HG03060 (cell line): ENCODE data around the gene FAM217A.
"Not testable (repeated sequence)": the region's sequence is repeated elsewhere in the genome, so short reads cannot be mapped to it uniquely, and the experiment has no call there.

Experiments used
- ATAC-seq: cut with Tn5 transposase; IDR thresholded peaks from one replicate; pipeline ENCODE4 v1.9.1; 2021; ENCODE audit warnings: low read depth, moderate number of reproducible peaks; ENCODE audit not compliant: unreplicated experiment

The FAM217A gene, protein sequence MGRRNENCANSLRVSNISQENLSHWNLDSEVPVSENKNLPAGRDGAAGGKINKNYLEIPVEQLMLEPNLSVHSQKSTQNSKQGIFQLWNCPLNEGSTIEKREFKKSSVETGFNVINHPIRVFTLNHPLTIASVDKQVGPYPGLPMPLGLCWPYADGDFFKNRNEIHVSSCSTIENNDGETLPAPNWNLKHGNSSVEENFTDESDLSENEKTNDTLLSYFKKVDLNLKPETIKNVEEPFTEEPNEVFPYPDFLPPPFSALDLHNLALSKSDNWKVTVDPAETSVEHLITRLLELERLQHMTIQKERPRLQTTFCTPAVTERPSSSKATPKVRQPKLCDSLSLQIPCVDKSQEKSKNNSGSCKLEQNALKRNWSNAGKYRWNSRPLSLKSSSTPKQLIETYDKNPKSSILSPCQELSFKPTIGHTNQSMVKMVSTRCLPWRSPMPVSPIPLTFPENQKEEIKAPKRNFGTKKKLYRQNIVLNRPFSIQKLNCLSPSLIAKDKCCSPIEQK

DNA sequence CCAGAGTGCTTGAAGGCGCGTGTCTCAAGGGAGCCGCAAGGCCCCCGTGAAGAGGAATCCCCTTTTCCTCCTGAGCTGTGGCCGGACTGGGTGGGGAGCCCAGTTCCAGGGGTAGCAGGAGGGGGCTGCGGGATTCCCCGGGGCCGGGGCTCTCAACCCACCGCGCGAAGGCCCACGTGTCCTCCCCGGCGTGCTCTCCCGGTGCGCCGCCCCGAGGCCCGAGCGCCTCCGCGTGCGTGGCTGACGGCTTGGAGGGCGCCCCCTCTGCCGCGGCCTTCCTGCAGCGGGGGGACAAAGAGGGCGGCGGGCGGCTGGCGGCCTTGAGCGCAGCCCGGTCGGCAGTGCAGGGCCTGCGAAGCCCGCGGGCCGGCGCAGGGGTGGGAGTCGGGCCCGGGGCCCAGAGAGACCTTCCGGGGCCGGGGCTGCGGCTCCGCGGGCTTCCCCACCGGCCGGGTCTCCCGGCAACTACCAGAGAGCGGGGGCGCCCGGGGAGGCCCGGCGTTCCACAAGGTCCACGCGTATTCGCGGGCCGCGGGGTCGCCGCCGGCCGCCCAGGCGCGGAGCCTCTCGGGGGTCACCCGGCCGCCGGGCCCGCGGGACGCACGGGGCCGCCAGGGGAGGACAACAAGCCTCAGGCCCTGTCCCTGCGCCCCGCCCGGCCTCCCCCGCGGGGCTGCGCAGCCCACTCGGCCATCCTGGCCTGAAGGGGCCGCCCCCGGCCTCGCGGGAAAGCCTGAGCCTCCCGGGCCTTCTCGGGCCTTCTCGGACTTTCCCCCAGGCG lies at the start of gene FAM217A:
FAM217A (minus strand) TSS at position 447 of the 781 bp plus-strand sequence. CDS start 1,723 bp downstream, outside the sequence.
- ATAC-seq: no peak

DNA sequence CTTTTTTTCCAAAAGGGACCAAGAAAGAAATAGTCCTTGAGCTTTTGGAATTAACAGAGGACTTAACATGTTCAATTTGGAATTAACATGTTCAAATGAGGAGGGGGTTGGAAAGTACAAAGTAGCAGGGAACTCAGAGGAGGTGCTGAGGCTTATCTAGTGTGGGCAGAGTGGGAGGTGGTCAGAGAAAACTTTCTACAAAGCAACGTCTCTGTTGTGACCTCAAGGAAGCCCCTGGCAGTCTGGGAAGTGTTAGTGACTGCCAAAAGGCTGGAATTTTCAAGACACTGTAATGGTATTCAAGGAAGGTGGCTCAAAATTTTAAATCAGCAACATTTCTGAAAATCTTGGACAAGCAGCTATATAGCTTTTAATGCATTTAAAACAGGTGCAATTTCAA lies 49.1 kb upstream of the FAM217A start:
- no peak for ATAC-seq

DNA sequence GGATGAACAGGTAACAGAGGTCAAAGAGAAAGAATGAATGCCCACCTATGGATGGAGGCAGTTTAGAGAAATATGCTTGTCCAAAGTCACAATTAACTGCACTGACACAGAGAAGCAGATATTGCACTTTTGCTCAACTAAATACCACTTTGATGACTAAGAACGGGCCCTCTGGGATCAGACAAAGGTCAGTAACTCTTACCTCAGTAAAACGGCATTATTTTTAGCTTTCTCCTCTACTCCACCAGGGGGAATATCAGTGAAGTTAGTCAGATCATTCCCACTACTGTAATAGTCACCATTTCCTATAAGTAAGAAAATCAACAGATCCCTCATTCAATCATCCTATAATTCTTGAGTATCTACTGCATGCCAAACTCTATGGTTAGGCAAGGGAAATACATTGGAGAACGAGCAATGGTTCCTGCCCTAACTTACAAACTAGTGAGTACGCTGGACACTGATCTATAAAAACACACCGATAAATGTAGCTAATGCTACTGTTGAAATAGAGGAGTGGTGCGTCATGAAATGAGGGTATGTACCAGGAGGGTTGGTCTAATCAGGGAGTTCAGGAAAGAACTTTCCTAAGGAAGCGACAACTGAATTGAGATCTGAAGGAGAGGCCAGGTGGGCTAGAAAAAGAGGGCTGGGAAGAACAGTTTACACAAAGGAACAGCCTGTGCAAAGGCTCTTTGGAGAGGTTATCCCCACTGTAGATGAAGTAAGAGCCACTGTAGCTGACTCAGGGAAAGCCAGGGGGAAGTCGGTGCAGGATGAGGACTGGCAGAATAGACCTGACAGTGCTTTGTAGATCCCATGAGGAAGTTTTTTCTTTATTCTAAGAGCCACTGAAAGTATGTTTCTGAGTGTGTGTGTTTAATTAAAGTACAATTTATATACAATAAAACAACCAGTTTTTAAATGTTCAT lies 47.3 kb upstream of the FAM217A start:
- no peak for ATAC-seq

DNA sequence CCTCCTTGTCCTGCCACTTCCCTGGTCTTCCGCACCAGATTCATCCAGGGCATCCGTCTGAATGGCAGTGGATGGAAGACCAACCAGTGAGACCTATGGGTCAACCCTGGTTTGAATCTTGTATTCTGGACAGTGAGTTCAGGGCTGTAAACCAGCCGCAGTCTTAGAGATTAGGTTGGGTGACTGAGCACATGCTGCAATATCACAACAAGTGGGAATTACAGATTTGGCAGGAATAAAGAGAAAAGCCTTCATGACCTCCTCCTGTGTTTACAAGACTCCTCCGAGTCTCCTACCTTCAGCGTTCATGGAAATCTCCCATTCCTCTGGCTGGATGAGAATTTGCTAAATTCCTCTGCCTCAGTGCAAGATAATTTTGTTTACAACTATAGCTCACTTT lies 46.6 kb upstream of the FAM217A start:
- ATAC-seq: no peak

DNA sequence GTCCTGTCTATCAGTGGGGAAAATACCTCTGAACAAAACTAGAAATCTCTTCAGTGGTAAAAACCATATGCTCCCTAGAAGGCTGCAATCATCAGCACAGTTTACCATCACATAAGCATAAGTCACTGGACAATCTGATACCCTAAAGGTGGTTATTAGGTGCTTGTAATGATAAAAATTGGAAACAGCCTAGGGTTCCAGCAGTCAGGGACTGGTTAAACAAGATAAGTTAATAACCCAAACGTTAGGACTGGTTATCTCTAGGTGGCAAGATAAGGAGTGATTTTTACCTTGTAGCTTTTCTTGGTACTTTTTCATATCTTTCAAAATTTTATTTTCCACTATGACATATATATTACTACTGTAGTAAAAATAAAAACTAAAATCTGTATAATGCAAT lies 45.4 kb upstream of the FAM217A start:
- no peak for ATAC-seq

DNA sequence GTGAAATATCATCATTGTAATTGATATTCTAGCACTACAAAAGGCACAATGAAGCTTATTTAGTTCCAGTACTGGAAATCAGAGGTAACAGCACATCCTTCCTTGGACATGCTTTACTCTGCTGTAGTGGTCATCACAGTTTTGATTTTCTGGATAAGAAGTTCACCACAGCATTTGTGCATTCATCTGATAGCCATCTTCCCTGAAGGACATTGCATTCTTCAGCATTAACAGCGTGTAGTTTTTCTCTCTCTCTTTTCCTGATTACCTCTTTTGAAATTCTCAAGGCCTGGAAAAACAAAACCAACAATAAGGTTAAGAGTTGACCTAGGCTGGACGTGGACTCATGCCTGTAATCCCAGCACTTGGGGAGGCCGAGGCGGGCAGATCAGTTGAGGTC lies 36.8 kb upstream of the FAM217A start:
- ATAC-seq: no peak

DNA sequence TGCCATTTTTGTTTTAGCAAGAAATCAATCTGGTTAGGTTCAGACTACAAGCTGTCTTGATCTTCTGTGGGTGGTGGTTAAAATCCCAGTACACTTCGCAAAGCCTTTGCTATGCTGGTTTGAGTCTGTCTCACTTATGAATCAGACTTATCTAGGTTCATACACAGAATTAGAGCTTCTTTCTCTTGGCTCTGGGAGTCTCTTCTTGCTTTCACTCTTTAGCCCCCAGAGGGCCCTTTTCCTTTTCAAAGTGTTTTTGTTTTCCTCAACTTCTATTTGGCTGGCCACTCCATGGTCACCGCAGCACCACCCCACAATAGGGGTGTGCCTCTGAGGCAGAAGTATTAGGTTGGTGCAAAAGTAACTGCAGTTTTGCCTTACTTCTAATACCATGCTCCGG lies 35.2 kb upstream of the FAM217A start:
- no peak for ATAC-seq

DNA sequence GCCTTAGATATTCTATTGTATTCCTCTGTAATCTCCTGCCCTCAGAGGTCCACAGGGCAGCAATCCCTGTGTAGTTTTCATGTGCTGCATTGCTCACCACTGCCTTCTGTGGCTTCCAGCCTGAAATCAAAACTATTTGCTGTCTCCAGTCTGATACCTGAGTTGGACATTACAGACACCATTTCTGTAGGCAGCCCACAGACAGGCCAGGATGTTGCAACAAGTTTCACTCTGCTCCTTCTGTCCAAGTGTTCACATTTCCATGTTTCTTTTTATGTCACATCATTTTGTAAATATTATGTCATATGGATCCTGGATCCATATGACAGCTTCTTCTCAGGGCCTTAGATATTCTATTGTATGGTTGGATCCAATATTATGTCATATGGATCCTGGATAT lies 34.7 kb upstream of the FAM217A start:
- no peak for ATAC-seq

DNA sequence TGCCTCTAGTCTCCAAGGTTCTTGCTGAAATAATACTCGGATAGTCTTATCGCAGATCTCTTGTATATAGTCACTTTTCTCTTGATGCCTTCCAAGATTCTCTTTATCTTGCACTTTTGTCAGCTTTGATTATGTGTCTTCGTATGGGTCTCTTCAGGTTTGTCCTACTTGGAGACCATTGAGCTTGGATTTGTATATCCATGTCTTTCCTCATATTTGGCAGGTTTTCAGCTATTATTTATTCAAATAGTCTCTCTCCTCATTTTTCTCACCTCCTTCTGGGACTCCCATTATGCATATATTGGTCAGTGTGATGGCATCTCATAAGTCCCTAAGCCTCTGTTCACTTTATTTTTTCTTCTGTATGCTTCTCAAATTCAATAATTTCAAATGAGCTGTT lies 33.4 kb upstream of the FAM217A start:
- ATAC-seq: no peak

DNA sequence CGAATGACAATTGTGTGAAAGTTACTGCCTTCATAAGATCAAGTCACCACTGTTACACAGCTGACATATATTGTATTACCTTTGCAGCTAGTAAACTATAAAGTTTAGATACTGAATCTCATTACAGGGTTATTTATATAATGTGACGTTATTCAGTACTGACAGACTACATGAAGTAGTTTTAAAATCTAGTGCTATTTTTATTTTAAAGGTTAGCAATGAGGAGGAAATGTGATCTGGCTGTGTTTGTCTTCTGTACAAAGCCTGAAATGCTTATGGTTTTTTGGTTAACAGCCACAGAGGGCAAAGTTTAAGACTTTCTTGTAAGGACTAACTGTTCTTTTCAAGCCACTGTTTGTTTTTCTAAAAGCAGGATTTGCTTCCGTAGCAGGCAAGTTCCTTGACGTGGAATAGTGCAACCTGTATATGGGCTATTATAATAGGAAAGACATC lies 30.5 kb upstream of the FAM217A start:
- not testable (repeated sequence) for ATAC-seq

DNA sequence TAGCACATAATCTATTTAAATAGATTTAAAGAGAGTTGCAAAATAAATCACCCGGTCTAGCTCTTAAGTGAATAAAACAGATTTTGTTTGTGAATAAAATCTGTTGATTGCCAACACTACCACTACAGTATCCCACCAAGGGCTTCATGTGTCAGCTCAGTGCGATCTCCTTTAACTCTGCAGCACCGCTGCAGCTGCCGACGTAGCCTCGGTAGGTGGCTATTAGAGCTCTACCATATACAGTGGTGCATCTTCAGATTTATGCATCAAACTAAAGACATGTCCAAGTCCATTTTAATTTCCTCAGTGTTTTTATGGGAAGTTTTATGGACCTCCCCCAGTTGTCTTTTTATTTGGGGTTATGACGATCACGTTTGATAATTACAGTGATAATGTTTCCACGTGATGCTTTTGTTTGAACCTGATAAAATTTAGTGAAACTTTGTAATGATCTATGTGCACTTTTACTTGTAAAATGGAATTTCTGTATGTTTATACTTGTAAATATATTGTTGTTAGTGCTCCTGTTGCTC lies 29.7 kb upstream of the FAM217A start:
- ATAC-seq: no peak

DNA sequence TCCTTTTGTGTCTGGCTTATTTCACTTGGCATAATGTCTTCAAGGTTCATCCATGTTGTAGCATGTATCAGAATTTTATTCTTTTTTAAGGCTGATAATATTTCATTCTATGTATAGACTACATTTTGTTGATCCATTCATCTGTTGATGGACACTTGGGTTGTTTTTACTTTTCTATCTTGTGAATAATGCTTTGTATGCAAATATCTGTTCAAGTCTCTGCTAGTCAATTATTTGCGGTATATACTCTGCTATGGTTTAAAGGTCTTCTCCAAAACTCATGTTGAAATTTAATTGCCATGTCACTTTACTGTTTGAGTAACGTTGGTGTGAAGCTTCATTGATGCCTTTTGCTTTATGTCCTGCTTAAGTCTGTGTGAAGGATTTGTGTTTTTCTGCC lies 28.9 kb upstream of the FAM217A start:
- no peak for ATAC-seq

DNA sequence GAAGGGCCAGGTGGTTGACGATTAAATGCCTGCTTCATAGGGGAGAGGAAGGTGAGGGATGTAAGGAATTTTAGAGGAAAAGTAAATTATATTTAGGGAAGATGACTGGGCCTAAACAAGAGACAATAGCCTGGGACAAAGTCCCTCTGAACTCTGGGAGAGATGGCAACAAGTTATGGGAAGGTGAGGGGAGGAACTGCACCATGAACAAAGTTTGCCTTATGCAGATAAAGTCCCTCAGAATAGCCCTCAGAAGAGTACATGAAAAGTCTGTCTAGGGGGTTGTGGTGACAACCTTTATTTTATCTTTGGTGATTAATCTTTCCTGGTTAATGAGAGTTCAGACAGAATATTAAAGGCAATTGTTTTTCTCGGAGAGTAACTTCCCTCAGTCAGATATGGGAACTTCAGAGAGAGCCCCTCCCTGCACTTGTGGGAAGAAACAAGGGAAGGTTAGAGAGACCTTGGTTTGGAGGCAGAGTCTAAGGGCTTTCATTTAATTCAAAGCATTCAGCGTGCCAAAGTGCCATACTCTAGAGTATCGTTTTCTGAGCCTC lies 27.1 kb upstream of the FAM217A start:
- no peak for ATAC-seq

DNA sequence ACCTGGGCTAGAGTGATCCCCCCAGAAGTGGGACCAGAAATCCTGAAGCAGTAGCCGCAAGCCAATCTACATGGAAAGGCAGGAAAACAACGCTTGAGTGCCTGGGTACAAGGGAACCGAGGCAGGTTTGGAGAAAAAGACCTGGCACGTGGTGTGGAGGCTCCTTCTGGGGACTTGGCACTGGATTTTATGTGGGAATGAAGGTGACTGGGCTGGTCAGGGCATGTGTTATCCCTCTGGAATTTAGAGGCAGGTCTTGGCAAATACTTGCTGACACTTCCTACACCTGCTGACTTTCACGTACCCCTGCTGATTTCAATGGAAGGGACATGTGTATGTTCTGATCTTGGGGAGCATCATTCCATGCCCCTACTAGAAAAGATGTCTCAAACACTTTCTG lies 25.0 kb upstream of the FAM217A start:
- no peak for ATAC-seq

DNA sequence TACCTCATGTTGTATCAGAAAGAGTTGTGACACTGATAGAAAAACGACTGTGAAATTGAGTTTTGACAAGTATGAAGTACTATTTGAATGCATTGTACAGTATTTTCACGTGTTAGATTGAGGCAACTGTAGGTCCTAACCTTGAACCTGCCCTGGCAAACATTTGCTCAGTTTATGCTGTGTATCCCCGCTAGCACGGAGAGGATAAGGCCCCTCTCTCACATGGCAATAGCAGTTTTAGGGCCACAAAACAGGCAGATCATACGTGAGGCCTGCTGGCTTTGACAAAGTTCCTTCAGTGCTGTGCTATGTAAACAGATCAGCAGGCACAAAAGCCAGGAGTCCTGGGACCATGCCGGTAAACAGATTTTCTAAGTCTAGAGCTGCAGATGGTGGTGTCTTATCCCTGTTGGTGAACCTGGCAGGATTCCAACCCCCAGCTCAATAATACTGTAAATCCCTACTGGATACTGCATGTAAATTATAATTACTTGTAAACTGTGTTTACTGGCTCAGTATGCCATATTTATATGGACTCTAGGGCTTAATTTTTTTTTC lies 23.8 kb upstream of the FAM217A start:
- ATAC-seq: no peak

DNA sequence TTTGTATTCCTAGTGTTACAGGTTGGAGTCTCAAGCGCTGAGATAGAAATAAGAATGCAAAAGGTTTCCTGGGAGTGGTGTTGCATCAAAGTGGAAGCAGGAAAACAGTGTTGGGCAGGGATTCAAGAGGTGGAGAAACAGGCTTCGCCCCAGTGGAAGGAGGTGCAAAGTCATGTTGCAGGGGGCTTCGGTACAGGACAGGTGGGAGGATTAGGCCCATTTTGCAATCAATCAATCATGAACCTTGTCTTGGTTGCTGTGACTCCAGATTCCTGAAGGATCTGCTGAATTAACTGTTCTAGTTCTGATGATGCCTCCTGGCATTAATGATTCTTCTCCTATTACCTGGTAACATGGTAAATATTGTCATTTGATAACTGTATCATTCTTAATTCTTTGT lies 22.4 kb upstream of the FAM217A start:
- no peak for ATAC-seq

DNA sequence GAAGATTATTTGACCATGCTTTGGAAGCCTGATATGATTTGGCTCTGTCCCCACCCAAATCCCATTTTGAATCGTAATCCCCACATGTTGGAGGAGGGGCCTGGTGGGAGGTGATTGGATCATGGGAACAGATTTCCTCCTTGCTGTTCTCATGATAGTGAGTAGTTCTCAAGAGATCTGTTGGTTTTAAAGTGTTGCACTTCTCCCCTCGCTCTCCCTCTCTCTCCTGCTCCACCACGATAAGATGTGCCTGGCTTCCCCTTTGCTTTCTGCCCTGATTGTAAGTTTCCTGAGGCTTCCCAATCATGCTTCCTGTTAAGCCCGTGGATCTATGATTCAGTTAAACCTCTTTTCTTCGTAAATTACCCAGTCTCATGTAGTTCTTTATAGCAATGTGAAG lies 21.7 kb upstream of the FAM217A start:
- no peak for ATAC-seq

DNA sequence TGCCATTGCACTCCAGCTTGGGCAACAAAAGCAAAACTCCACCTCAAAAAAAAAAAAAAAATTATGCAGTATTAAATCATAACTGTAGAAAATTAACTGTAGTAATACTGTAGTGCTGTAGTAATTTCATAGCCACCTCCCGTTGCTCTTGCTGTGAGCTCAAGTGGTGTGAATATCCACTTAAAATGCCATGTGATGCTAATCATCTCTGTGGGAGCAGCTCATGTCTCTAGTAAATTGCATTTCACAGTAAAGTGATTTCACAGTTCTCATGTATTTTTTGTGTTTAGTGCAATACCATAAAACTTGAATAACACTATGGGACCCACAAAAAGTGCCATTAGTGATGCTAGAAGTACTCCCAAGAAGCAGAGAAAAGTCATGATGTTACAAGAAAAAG lies 14.4 kb upstream of the FAM217A start:
- no peak for ATAC-seq

DNA sequence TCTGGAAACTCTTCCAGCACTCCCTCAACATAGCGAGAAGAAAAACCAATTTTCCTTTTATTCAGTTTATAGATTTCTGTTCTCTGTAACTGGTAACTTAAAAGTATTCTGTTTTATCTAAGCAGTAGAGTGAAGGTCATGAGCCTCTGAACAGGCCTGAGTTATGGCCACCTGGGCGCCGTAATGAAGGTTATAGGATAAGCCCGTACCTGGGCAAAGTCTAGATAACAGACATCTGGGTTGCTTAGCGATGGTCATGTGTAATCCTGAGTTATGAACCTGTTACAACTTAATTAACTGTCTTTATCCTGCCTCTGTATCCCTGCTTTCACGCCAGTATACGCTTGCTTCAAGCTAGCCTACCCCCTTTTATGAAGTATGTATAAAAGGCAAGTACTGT lies 13.0 kb upstream of the FAM217A start:
- no peak for ATAC-seq

DNA sequence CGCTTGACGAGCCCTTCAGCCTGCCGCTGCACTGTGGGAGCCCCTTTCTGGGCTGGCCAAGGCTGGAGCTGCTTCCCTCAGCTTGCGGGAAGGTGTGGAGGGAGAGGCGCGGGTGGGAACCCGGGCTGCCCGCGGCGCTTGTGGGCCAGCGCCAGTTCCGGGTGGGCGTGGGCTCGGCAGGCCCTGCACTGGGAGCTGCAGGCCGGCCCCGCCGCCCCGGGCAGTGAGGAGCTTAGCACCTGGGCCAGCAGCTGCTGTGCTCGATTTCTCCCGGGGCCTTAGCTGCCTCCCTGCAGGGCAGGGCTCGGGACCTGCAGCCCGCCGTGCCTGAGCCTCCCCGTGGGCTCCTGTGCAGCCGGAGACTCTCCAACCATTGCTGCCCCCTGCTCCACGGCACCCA lies 11.1 kb upstream of the FAM217A start:
- not testable (repeated sequence) for ATAC-seq
